ENCODE data around the gene FHIT. TPM values are rescaled to one million over a fixed set of nuclear protein-coding genes. Genes with fewer than 3 reads are reported as not detected.

The FHIT gene
- total RNA-seq, 4 donors from 2014 or later = 7.5 to 20.1 (median 13.5) TPM

DNA sequence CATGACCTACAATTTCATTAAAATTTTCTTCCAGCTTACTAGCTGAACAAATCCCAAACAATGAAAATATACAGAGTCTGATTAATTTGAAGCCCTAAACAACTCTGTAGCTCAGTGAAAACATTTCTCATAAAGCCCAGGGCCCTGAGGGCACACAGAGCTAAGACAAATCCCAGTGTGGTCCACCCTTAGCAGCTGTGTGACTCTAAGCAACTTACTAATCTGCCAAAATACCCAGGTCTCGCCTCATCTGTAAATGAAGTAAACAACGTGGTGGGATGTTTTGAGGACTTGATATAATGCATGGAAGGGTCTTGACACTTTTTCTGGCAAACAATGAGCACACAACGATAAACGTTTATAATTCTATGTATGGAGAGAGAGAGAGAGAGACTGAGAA is 158.4 kb downstream of the FHIT start:
- intact Hi-C loops (cut with DNase I; ENCODE audit: low total_unique reads) = no loop called here
- no peak for DNase-seq
- Histone ChIP-seq H3K36me3 (no peaks in the 10 kb centered on the region), H3K27ac (no peak overlapping the region), H3K4me1 (no peaks in the 10 kb centered on the region), H3K4me3 (no peak overlapping the region), H3K27me3 (no peaks in the 10 kb centered on the region), H3K9me3 (no peaks in the 10 kb centered on the region)
- TF ChIP-seq, protein P1, sequence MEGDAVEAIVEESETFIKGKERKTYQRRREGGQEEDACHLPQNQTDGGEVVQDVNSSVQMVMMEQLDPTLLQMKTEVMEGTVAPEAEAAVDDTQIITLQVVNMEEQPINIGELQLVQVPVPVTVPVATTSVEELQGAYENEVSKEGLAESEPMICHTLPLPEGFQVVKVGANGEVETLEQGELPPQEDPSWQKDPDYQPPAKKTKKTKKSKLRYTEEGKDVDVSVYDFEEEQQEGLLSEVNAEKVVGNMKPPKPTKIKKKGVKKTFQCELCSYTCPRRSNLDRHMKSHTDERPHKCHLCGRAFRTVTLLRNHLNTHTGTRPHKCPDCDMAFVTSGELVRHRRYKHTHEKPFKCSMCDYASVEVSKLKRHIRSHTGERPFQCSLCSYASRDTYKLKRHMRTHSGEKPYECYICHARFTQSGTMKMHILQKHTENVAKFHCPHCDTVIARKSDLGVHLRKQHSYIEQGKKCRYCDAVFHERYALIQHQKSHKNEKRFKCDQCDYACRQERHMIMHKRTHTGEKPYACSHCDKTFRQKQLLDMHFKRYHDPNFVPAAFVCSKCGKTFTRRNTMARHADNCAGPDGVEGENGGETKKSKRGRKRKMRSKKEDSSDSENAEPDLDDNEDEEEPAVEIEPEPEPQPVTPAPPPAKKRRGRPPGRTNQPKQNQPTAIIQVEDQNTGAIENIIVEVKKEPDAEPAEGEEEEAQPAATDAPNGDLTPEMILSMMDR (IDR thresholded peaks at IDR 0.05) = no peak
- TF ChIP-seq POLR2A (IDR thresholded peaks at IDR 0.05) (no peak), POLR2AphosphoS5 (IDR thresholded peaks at IDR 0.05) (no peak), EP300 (IDR thresholded peaks at IDR 0.05; ENCODE audit: low read depth) (no peak)
- in situ Hi-C loops (cut with MboI; ENCODE audit: low pct_ligation_motif_present in 1 of 4, low pct_unique_long_range_greater_than_20kb in 1 of 4, low sequenced_read_pairs in 3 of 4) = no loop called here
- WGBS, 2 donors (ENCODE audit: low coverage in 1 of 2) = 54 to 69% methylated on average over 4 of the region's 4 CpGs

DNA sequence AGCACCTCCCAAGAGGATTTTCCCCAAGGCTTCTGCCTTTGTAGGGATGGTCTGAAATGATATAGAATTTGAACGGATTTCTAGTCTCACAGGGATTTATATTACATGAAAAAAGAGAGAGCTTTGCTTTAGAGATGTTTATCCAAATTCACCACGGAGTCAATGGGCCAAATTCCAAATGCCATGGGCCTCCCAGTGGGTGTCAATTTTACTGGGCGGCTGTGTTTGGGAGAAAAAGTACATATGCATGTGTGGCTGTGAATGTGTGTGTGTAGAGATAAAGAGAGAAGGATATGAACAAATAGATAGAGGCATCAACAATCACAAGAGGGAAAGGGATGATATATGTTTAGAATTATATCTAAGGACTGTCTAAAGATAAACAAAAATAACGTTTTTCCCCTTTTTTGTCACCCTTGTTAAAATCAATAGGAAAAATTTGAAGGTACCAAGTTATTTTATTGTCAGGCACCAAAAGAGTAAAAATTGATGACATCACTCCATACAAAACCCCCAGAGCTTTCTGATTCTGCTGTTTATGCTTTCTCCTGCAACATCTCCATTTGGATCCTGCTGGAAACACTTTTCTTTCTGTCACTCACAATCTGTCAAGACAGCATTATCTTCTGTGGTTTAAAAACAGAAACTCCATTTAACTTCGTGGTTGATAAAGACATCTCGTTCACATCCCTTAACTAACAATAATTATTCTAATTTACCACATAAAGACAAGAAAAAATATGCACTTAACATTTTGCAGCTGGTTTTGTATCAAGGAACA is 160.7 kb downstream of the FHIT start:
- TF ChIP-seq POLR2AphosphoS5 (IDR thresholded peaks at IDR 0.05) = no peak
- TF ChIP-seq EP300 (IDR thresholded peaks at IDR 0.05; ENCODE audit: low read depth) = no peak
- Histone ChIP-seq H3K27ac (no peak overlapping the region), H3K36me3 (no peaks in the 10 kb centered on the region), H3K27me3 (no peaks in the 10 kb centered on the region), H3K4me3 (no peak overlapping the region), H3K4me1 (no peaks in the 10 kb centered on the region), H3K9me3 (no peaks in the 10 kb centered on the region)
- in situ Hi-C loops (cut with MboI; ENCODE audit: low pct_ligation_motif_present in 1 of 4, low pct_unique_long_range_greater_than_20kb in 1 of 4, low sequenced_read_pairs in 3 of 4) = no loop called here
- intact Hi-C loops (cut with DNase I; ENCODE audit: low total_unique reads) = no loop called here
- DNase-seq = no peak
- 61 to 66% methylated on average over 6 of the region's 6 CpGs for WGBS, 2 donors (ENCODE audit: low coverage in 1 of 2)

DNA sequence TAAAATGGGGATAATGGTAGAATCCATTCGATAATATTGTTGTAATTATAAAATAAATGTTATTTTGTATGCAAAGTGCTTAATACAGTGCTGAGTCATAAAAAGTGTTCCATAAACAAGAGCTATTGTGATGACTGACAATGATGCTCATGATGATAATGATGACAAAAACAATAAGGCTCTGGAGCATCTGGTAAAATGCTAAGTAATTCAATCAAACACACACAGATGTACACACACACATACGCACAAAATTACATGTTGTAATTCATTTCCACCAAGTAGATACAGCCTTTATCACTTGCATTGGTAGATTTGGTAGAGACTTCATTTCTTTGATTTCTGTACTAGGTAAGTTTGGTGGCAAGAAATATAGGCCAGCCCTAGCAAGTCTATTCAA is 163.8 kb downstream of the FHIT start:
- Histone ChIP-seq H3K36me3 (no peaks in the 10 kb centered on the region), H3K9me3 (no peaks in the 10 kb centered on the region), H3K27ac (no peak overlapping the region), H3K4me1 (no peaks in the 10 kb centered on the region), H3K4me3 (no peak overlapping the region), H3K27me3 (no peaks in the 10 kb centered on the region)
- 93 to 97% methylated on average over 2 of the region's 2 CpGs for whole genome bisulfite sequencing, 2 donors (ENCODE audit: low coverage in 1 of 2)
- in situ Hi-C loops (cut with MboI; ENCODE audit: low pct_ligation_motif_present in 1 of 4, low pct_unique_long_range_greater_than_20kb in 1 of 4, low sequenced_read_pairs in 3 of 4) (no loop called here), intact Hi-C loops (cut with DNase I; ENCODE audit: low total_unique reads) (no loop called here)
- no peak for DNase-seq
- TF ChIP-seq, protein P1 (IDR thresholded peaks at IDR 0.05) = no peak
- no peak for TF ChIP-seq POLR2A (IDR thresholded peaks at IDR 0.05)
- TF ChIP-seq EP300 (IDR thresholded peaks at IDR 0.05; ENCODE audit: low read depth) = no peak
- TF ChIP-seq POLR2AphosphoS5 (IDR thresholded peaks at IDR 0.05) = no peak

DNA sequence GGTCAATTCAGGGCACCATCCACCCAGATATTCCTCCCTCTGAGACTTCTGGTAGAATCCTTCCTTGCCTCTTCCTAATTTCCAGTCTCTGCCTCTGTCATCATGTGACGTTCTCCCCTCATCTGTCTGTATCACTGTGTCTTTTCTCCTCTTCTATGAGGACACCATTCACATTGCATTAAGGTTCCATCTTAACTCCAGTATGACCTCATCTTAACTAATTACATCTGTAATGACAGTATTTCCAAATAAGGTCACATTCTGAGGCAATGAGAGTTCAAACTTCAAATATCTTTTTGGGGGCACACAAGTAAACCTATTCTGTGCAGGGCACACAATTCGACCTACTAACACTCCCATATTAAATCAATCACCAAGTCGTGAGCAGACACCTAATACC is 169.7 kb downstream of the FHIT start:
- no peak overlapping the region for H3K4me3 ChIP-seq
- no peaks in the 10 kb centered on the region for H3K36me3 ChIP-seq
- H3K9me3 ChIP-seq = no peaks in the 10 kb centered on the region
- TF ChIP-seq EP300 (IDR thresholded peaks at IDR 0.05; ENCODE audit: low read depth) = no peak
- no peak for TF ChIP-seq POLR2A (IDR thresholded peaks at IDR 0.05)
- TF ChIP-seq, protein P1 (IDR thresholded peaks at IDR 0.05) = no peak
- no peak for TF ChIP-seq POLR2AphosphoS5 (IDR thresholded peaks at IDR 0.05)
- H3K27me3 ChIP-seq = no peaks in the 10 kb centered on the region
- in situ Hi-C loops (cut with MboI; ENCODE audit: low pct_ligation_motif_present in 1 of 4, low pct_unique_long_range_greater_than_20kb in 1 of 4, low sequenced_read_pairs in 3 of 4) = no loop called here
- H3K27ac ChIP-seq = no peak overlapping the region
- no peaks in the 10 kb centered on the region for H3K4me1 ChIP-seq
- WGBS, 2 donors (ENCODE audit: low coverage in 1 of 2) = 88 to 92% methylated on average over 3 of the region's 3 CpGs
- intact Hi-C loops (cut with DNase I; ENCODE audit: low total_unique reads) = no loop called here
- DNase-seq = no peak

Data from transverse colon (tissue), 4 donors.